ENCODE results near the gene CDH8. TPM values are rescaled to one million over a fixed set of nuclear protein-coding genes. Genes with fewer than 3 reads are reported as not detected.

CDH8 gene
- total and polyA plus RNA-seq, 5 donors from 2014 or later: not detected

DNA sequence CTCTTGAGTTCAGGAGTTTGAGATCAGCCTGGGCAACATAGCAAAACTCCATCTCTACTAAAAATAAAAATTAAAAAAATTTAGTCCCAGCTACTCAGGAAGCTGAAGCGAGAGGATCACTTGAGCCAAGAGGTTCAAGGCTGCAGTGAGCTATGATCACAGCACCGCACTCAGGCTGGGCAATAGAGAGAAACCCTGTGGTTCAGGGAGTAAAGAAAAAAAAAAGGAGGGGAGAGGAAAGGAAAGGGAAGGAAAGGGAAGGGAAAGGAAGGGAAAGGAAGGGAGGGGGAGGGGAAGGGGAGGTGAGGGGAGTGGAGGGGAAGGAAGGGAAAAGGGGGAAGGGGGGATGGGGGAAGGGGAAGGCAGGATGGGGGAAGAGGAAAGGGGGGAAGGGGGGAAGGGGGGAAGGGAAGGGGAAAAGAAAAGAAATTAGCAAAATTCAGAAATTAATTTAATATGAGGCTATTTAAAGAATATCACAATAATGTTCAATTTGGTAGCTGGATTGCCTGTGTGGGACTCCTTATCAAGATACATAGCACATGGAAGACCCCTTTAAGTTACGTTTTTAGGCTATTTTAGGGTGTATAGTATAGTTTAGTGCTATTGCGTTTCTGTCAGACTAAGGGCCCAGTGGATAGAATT is 424.3 kb downstream of the CDH8 start:
- H3K27me3 Mint-ChIP-seq: no peaks in the 10 kb centered on the region
- no peak overlapping the region for H3K27ac Mint-ChIP-seq
- no peaks in the 10 kb centered on the region for H3K27me3 ChIP-seq (ENCODE audit: control insufficient read depth, insufficient read depth, low read length)

GRCh38 chr16:61606581-61606980 is 429.7 kb downstream of the CDH8 start:
- Mint-ChIP-seq H3K4me1 (no peaks in the 10 kb centered on the region), H3K27me3 (no peaks in the 10 kb centered on the region), H3K27ac (no peak overlapping the region), H3K9me3 (peaks cover 7 to 45% (median 15%) of the 10 kb centered on the region in 7 donors), H3K4me3 (no peak overlapping the region), H3K36me3 (no peaks in the 10 kb centered on the region)
- no peak overlapping the region for H3K4me3 ChIP-seq (ENCODE audit: low read depth, low read length)
- no peaks in the 10 kb centered on the region for H3K27me3 ChIP-seq (ENCODE audit: control insufficient read depth, insufficient read depth, low read length)
- H3K36me3 ChIP-seq (ENCODE audit: control insufficient read depth, insufficient read depth, low read length): no peaks in the 10 kb centered on the region
- ATAC-seq (ENCODE audit: low read depth in 2 of 2) (no peak), DNase-seq (no peak)
- H3K27ac ChIP-seq (ENCODE audit: insufficient read depth, low read length, poor library complexity, severe bottlenecking): no peak overlapping the region
- H3K4me1 ChIP-seq (ENCODE audit: control insufficient read depth, insufficient read depth, low read length, poor library complexity, severe bottlenecking): no peaks in the 10 kb centered on the region
- peaks cover 2 to 5% of the 10 kb centered on the region in 2 experiments for H3K9me3 ChIP-seq (ENCODE audit: control insufficient read depth in 2 of 2, low read length in 2 of 2)

More for the DNA sequence above, 424.3 kb downstream of the CDH8 start:
- Histone ChIP-seq H3K9me3 (ENCODE audit: control insufficient read depth in 2 of 2, low read length in 2 of 2) (peaks cover 2 to 12% of the 10 kb centered on the region in 2 experiments), H3K4me1 (ENCODE audit: control insufficient read depth, insufficient read depth, low read length, poor library complexity, severe bottlenecking) (no peaks in the 10 kb centered on the region), H3K4me3 (ENCODE audit: low read depth, low read length) (no peak overlapping the region), H3K27ac (ENCODE audit: insufficient read depth, low read length, poor library complexity, severe bottlenecking) (no peak overlapping the region), H3K36me3 (ENCODE audit: control insufficient read depth, insufficient read depth, low read length) (no peaks in the 10 kb centered on the region)
- Mint-ChIP-seq H3K9me3 (peaks cover 1 to 35% (median 11%) of the 10 kb centered on the region in 7 donors), H3K36me3 (no peaks in the 10 kb centered on the region), H3K4me1 (no peaks in the 10 kb centered on the region), H3K4me3 (no peak overlapping the region)
- no peak for ATAC-seq (ENCODE audit: low read depth in 2 of 2)
- DNase-seq: no peak
